HEK293 (cell line): ENCODE results near the gene PRRT3.

Source experiments
- BCL11A ChIP-seq: fragments of 450-650 bp; formaldehyde crosslinking; IDR thresholded peaks from 2 replicates; pipeline ENCODE4 v1.5.1; 2016; ENCODE audit warnings: low read depth, missing biosample characterization, missing genetic modification characterization
- GLI4 ChIP-seq: fragments of 450-650 bp; formaldehyde crosslinking; IDR thresholded peaks from 2 replicates; pipeline ENCODE4 v1.5.1; 2016; ENCODE audit warnings: missing biosample characterization, missing genetic modification characterization
- KLF9 ChIP-seq: fragments of 450-650 bp; formaldehyde crosslinking; IDR thresholded peaks from 2 replicates; pipeline ENCODE4 v1.5.1; 2016; ENCODE audit warnings: missing biosample characterization, missing genetic modification characterization, low read depth
- OVOL3 ChIP-seq: fragments of 450-650 bp; formaldehyde crosslinking; IDR thresholded peaks from 2 replicates; pipeline ENCODE4 v1.5.1; 2016; ENCODE audit warnings: missing biosample characterization, missing genetic modification characterization
- RBAK ChIP-seq: fragments of 450-650 bp; formaldehyde crosslinking; IDR thresholded peaks from 2 replicates; pipeline ENCODE4 v1.5.1; 2016; ENCODE audit warnings: missing biosample characterization, missing genetic modification characterization
- REPIN1 ChIP-seq: fragments of 450-650 bp; formaldehyde crosslinking; IDR thresholded peaks from 2 replicates; pipeline ENCODE4 v1.5.1; 2017; ENCODE audit warnings: missing biosample characterization, missing genetic modification characterization, low read depth
- SCRT1 ChIP-seq: fragments of 450-650 bp; formaldehyde crosslinking; IDR thresholded peaks from 2 replicates; pipeline ENCODE4 v1.5.1; 2016; ENCODE audit warnings: missing biosample characterization, missing genetic modification characterization, borderline replicate concordance
- SP2 ChIP-seq: fragments of 450-650 bp; formaldehyde crosslinking; IDR thresholded peaks from 2 replicates; pipeline ENCODE4 v1.5.1; 2016; ENCODE audit warnings: missing biosample characterization, missing genetic modification characterization
- YY1 ChIP-seq: fragments of 450-650 bp; formaldehyde crosslinking; IDR thresholded peaks from 2 replicates; pipeline ENCODE4 v1.5.1; 2018; ENCODE audit warnings: missing biosample characterization, missing genetic modification characterization
- ZBTB8A ChIP-seq: fragments of 450-650 bp; formaldehyde crosslinking; IDR thresholded peaks from 2 replicates; pipeline ENCODE4 v1.5.1; 2016; ENCODE audit warnings: missing biosample characterization, missing genetic modification characterization
- ZFP41 ChIP-seq: fragments of 450-650 bp; formaldehyde crosslinking; IDR thresholded peaks from 2 replicates; pipeline ENCODE4 v1.5.1; 2016; ENCODE audit warnings: missing biosample characterization, missing genetic modification characterization, borderline replicate concordance
- ZNF121 ChIP-seq: fragments of 450-650 bp; formaldehyde crosslinking; IDR thresholded peaks from 2 replicates; pipeline ENCODE4 v1.5.1; 2016; ENCODE audit warnings: missing biosample characterization, missing genetic modification characterization
- ZNF157 ChIP-seq: fragments of 450-650 bp; formaldehyde crosslinking; IDR thresholded peaks from 2 replicates; pipeline ENCODE4 v1.5.1; 2016; ENCODE audit warnings: missing biosample characterization, missing genetic modification characterization
- ZNF19 ChIP-seq: fragments of 450-650 bp; formaldehyde crosslinking; IDR thresholded peaks from 2 replicates; pipeline ENCODE4; 2016; ENCODE audit warnings: missing biosample characterization, missing genetic modification characterization, low read depth
- ZNF341 ChIP-seq: fragments of 450-650 bp; formaldehyde crosslinking; IDR thresholded peaks from 2 replicates; pipeline ENCODE4; 2016; ENCODE audit warnings: low read depth, missing biosample characterization, missing genetic modification characterization
- ZNF571 ChIP-seq: fragments of 450-650 bp; formaldehyde crosslinking; IDR thresholded peaks from 2 replicates; pipeline ENCODE4 v1.5.0; 2017; ENCODE audit warnings: missing biosample characterization, missing genetic modification characterization
- ZNF658 ChIP-seq: fragments of 450-650 bp; formaldehyde crosslinking; IDR thresholded peaks from 2 replicates; pipeline ENCODE4; 2016; ENCODE audit warnings: missing biosample characterization, missing genetic modification characterization
- ZNF768 ChIP-seq: fragments of 450-650 bp; formaldehyde crosslinking; IDR thresholded peaks from 2 replicates; pipeline ENCODE4 v1.5.1; 2018; ENCODE audit warnings: missing biosample characterization, mild to moderate bottlenecking, missing genetic modification characterization
- ZNF843 ChIP-seq: fragments of 450-650 bp; formaldehyde crosslinking; IDR thresholded peaks from 2 replicates; pipeline ENCODE4 v1.5.1; 2016; ENCODE audit warnings: missing biosample characterization, missing genetic modification characterization
- TF ChIP-seq, protein P1 (sequence below): fragments of 450-650 bp; formaldehyde crosslinking; IDR thresholded peaks from 2 replicates; pipeline ENCODE4 v1.5.1; 2017; ENCODE audit warnings: missing biosample characterization, missing genetic modification characterization
- TF ChIP-seq, protein P2 (sequence below): fragments of 450-650 bp; formaldehyde crosslinking; conservative IDR thresholded peaks from 2 replicates; pipeline ENCODE4 v1.5.1; 2016; ENCODE audit warnings: low read depth, missing biosample characterization, missing genetic modification characterization
- TF ChIP-seq, protein P3 (sequence below): fragments of 450-650 bp; formaldehyde crosslinking; IDR thresholded peaks from 2 replicates; pipeline ENCODE4 v1.5.1; 2017; ENCODE audit warnings: missing biosample characterization, missing genetic modification characterization
- TF ChIP-seq, protein P4 (sequence below): fragments of 450-650 bp; formaldehyde crosslinking; IDR thresholded peaks from 2 replicates; pipeline ENCODE4 v1.5.1; 2016; ENCODE audit warnings: missing biosample characterization, missing genetic modification characterization
- TF ChIP-seq, protein P5 (sequence below): fragments of 450-650 bp; formaldehyde crosslinking; IDR thresholded peaks from 2 replicates; pipeline ENCODE4 v1.5.1; 2016; ENCODE audit warnings: missing biosample characterization, missing genetic modification characterization
- TF ChIP-seq, protein P6 (sequence below): fragments of 450-650 bp; formaldehyde crosslinking; IDR thresholded peaks from 2 replicates; pipeline ENCODE4 v1.5.1; 2016; ENCODE audit warnings: missing biosample characterization, missing genetic modification characterization

PRRT3 gene

DNA sequence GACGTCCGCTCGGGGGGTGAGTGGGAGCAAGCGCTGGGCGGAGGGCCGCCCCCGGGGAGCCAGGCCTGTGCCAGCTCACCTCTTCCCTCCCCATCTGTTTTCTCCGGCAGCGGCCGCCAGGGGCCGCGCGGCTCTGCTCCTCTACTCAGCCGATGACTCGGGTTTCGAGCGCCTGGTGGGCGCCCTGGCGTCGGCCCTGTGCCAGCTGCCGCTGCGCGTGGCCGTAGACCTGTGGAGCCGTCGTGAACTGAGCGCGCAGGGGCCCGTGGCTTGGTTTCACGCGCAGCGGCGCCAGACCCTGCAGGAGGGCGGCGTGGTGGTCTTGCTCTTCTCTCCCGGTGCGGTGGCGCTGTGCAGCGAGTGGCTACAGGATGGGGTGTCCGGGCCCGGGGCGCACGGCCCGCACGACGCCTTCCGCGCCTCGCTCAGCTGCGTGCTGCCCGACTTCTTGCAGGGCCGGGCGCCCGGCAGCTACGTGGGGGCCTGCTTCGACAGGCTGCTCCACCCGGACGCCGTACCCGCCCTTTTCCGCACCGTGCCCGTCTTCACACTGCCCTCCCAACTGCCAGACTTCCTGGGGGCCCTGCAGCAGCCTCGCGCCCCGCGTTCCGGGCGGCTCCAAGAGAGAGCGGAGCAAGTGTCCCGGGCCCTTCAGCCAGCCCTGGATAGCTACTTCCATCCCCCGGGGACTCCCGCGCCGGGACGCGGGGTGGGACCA, 19.2 kb downstream of the PRRT3 start (continued):
- TF ChIP-seq GLI4 (tag by site-specific recombination) (no peak), ZFP41 (tag by site-specific recombination) (no peak), REPIN1 (tag by site-specific recombination) (peak; percentile 92; the same call in 1 of the 2 replicates), ZNF19 (no peak), ZNF341 (tag by site-specific recombination) (peak; percentile 69), BCL11A (peak; percentile 29; the same call in 1 of the 2 replicates), KLF9 (tag by site-specific recombination) (peak; percentile 46), OVOL3 (0 out of 2 replicates have a peak, but pooled peaks have one; percentile 24), ZNF157 (tag by site-specific recombination) (no peak), ZNF121 (tag by site-specific recombination) (peak; percentile 86), ZNF843 (tag by site-specific recombination) (peak; percentile 64; the same call in 1 of the 2 replicates), ZBTB8A (tag by site-specific recombination) (peak; percentile 98), ZNF768 (tag by site-specific recombination) (no peak; the same call in 1 of the 2 replicates), RBAK (no peak), ZNF571 (tag by site-specific recombination) (no peak), YY1 (tag by site-specific recombination) (peak; percentile 47; the same call in 1 of the 2 replicates), ZNF658 (tag by site-specific recombination) (no peak), SP2 (no peak), SCRT1 (peak; percentile 96)
- TF ChIP-seq, protein P1, sequence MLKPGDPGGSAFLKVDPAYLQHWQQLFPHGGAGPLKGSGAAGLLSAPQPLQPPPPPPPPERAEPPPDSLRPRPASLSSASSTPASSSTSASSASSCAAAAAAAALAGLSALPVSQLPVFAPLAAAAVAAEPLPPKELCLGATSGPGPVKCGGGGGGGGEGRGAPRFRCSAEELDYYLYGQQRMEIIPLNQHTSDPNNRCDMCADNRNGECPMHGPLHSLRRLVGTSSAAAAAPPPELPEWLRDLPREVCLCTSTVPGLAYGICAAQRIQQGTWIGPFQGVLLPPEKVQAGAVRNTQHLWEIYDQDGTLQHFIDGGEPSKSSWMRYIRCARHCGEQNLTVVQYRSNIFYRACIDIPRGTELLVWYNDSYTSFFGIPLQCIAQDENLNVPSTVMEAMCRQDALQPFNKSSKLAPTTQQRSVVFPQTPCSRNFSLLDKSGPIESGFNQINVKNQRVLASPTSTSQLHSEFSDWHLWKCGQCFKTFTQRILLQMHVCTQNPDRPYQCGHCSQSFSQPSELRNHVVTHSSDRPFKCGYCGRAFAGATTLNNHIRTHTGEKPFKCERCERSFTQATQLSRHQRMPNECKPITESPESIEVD (tag by site-specific recombination): no peak
- TF ChIP-seq, protein P2, sequence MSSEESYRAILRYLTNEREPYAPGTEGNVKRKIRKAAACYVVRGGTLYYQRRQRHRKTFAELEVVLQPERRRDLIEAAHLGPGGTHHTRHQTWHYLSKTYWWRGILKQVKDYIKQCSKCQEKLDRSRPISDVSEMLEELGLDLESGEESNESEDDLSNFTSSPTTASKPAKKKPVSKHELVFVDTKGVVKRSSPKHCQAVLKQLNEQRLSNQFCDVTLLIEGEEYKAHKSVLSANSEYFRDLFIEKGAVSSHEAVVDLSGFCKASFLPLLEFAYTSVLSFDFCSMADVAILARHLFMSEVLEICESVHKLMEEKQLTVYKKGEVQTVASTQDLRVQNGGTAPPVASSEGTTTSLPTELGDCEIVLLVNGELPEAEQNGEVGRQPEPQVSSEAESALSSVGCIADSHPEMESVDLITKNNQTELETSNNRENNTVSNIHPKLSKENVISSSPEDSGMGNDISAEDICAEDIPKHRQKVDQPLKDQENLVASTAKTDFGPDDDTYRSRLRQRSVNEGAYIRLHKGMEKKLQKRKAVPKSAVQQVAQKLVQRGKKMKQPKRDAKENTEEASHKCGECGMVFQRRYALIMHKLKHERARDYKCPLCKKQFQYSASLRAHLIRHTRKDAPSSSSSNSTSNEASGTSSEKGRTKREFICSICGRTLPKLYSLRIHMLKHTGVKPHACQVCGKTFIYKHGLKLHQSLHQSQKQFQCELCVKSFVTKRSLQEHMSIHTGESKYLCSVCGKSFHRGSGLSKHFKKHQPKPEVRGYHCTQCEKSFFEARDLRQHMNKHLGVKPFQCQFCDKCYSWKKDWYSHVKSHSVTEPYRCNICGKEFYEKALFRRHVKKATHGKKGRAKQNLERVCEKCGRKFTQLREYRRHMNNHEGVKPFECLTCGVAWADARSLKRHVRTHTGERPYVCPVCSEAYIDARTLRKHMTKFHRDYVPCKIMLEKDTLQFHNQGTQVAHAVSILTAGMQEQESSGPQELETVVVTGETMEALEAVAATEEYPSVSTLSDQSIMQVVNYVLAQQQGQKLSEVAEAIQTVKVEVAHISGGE: peak; percentile 68
- TF ChIP-seq, protein P3, sequence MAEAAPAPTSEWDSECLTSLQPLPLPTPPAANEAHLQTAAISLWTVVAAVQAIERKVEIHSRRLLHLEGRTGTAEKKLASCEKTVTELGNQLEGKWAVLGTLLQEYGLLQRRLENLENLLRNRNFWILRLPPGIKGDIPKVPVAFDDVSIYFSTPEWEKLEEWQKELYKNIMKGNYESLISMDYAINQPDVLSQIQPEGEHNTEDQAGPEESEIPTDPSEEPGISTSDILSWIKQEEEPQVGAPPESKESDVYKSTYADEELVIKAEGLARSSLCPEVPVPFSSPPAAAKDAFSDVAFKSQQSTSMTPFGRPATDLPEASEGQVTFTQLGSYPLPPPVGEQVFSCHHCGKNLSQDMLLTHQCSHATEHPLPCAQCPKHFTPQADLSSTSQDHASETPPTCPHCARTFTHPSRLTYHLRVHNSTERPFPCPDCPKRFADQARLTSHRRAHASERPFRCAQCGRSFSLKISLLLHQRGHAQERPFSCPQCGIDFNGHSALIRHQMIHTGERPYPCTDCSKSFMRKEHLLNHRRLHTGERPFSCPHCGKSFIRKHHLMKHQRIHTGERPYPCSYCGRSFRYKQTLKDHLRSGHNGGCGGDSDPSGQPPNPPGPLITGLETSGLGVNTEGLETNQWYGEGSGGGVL (tag by site-specific recombination): peak; percentile 64
- TF ChIP-seq, protein P4, sequence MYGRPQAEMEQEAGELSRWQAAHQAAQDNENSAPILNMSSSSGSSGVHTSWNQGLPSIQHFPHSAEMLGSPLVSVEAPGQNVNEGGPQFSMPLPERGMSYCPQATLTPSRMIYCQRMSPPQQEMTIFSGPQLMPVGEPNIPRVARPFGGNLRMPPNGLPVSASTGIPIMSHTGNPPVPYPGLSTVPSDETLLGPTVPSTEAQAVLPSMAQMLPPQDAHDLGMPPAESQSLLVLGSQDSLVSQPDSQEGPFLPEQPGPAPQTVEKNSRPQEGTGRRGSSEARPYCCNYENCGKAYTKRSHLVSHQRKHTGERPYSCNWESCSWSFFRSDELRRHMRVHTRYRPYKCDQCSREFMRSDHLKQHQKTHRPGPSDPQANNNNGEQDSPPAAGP (tag by site-specific recombination): peak; percentile 88; the same call in 1 of the 2 replicates
- TF ChIP-seq, protein P5, sequence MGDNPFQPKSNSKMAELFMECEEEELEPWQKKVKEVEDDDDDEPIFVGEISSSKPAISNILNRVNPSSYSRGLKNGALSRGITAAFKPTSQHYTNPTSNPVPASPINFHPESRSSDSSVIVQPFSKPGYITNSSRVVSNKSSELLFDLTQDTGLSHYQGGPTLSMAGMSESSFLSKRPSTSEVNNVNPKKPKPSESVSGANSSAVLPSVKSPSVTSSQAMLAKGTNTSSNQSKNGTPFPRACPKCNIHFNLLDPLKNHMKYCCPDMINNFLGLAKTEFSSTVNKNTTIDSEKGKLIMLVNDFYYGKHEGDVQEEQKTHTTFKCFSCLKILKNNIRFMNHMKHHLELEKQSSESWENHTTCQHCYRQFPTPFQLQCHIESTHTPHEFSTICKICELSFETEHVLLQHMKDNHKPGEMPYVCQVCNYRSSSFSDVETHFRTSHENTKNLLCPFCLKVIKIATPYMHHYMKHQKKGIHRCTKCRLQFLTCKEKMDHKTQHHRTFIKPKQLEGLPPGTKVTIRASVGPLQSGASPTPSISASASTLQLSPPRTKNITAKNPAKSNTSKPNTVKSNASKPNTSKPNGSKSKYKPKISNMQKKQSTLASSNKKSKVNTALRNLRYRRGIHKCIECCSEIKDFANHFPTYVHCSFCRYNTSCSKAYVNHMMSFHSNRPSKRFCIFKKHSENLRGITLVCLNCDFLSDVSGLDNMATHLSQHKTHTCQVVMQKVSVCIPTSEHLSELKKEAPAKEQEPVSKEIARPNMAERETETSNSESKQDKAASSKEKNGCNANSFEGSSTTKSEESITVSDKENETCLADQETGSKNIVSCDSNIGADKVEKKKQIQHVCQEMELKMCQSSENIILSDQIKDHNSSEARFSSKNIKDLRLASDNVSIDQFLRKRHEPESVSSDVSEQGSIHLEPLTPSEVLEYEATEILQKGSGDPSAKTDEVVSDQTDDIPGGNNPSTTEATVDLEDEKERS (tag by site-specific recombination): no peak
- TF ChIP-seq, protein P6, sequence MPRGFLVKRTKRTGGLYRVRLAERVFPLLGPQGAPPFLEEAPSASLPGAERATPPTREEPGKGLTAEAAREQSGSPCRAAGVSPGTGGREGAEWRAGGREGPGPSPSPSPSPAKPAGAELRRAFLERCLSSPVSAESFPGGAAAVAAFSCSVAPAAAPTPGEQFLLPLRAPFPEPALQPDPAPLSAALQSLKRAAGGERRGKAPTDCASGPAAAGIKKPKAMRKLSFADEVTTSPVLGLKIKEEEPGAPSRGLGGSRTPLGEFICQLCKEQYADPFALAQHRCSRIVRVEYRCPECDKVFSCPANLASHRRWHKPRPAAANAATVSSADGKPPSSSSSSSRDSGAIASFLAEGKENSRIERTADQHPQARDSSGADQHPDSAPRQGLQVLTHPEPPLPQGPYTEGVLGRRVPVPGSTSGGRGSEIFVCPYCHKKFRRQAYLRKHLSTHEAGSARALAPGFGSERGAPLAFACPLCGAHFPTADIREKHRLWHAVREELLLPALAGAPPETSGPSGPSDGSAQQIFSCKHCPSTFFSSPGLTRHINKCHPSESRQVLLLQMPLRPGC (tag by site-specific recombination): 0 out of 2 replicates have a peak, but pooled peaks have one; percentile 18
